Nephron (organoid): ENCODE results near the gene MAP2K2.
"Not testable (repeated sequence)": the region's sequence is repeated elsewhere in the genome, so short reads cannot be mapped to it uniquely, and the experiment has no call there.

ENCODE experiments used
- H3K27ac Mint-ChIP-seq, 3 experiments: 2 replicates each; pipeline ENCODE4 v1.8.0; 2020; ENCODE audit warnings: mixed read lengths in 3 of 3, mild to moderate bottlenecking in 2 of 3, moderate library complexity in 1 of 3
- H3K27me3 Mint-ChIP-seq: 2 replicates; pipeline ENCODE4 v1.8.0; 2021; ENCODE audit warnings: low read depth, mild to moderate bottlenecking, moderate library complexity, mixed read lengths
- H3K36me3 Mint-ChIP-seq: 2 replicates; pipeline ENCODE4 v1.8.0; 2020; ENCODE audit warnings: low read depth, mixed read lengths
- H3K4me1 Mint-ChIP-seq: 2 replicates; pipeline ENCODE4 v1.8.0; 2020; ENCODE audit warnings: mixed read lengths
- H3K4me3 Mint-ChIP-seq, 3 experiments: 2 replicates each; pipeline ENCODE4 v1.8.0; 2020; ENCODE audit warnings: mild to moderate bottlenecking in 3 of 3, mixed read lengths in 3 of 3, moderate library complexity in 2 of 3
- H3K9me3 Mint-ChIP-seq: 2 replicates; pipeline ENCODE4 v1.8.0; 2020; ENCODE audit warnings: mixed read lengths
- CTCF ChIP-seq, 3 experiments: fragments of 200-600 bp; sonication (generic); IDR thresholded peaks; one replicate each; pipeline ENCODE4 v1.5.0; 2021; ENCODE audit warnings: antibody characterized with exemption in 3 of 3; ENCODE audit not compliant: unreplicated experiment in 3 of 3

MAP2K2 gene

GRCh38 chr19:4134351-4134750 is 10.4 kb upstream of the MAP2K2 start:
- no peaks in the 10 kb centered on the region for H3K9me3 Mint-ChIP-seq
- H3K27ac Mint-ChIP-seq: no peak overlapping the region
- H3K27me3 Mint-ChIP-seq: peaks cover 1% of the 10 kb centered on the region
- H3K36me3 Mint-ChIP-seq: no peaks in the 10 kb centered on the region
- peaks cover 8% of the 10 kb centered on the region for H3K4me1 Mint-ChIP-seq
- no peak overlapping the region for H3K4me3 Mint-ChIP-seq
- no peak for TF ChIP-seq CTCF (IDR thresholded peaks at IDR 0.05; ENCODE audit: unreplicated experiment in 3 of 3)

- H3K27me3 Mint-ChIP-seq: no peaks in the 10 kb centered on the region
- H3K27ac Mint-ChIP-seq: no peak overlapping the region
- no peak for TF ChIP-seq CTCF (IDR thresholded peaks at IDR 0.05; ENCODE audit: unreplicated experiment in 3 of 3)
- no peak overlapping the region for H3K4me3 Mint-ChIP-seq
- no peaks in the 10 kb centered on the region for H3K9me3 Mint-ChIP-seq
- H3K36me3 Mint-ChIP-seq: no peaks in the 10 kb centered on the region
- peaks cover 8% of the 10 kb centered on the region for H3K4me1 Mint-ChIP-seq
Measured at GRCh38 chr19:4130744-4131438, 7.0 kb upstream of the MAP2K2 start.

GRCh38 chr19:4129050-4129449 is 5.1 kb upstream of the MAP2K2 start:
- not testable (repeated sequence) for H3K9me3 Mint-ChIP-seq, H3K4me3 Mint-ChIP-seq, H3K27me3 Mint-ChIP-seq, H3K36me3 Mint-ChIP-seq, H3K27ac Mint-ChIP-seq, H3K4me1 Mint-ChIP-seq

GRCh38 chr19:4127322-4127721 is 3.4 kb upstream of the MAP2K2 start:
- not testable (repeated sequence) for H3K36me3 Mint-ChIP-seq, H3K27ac Mint-ChIP-seq, H3K9me3 Mint-ChIP-seq, H3K27me3 Mint-ChIP-seq
- peak overlapping the region; percentile 32 to 73 (median 46) for H3K4me3 Mint-ChIP-seq
- peaks cover 18% of the 10 kb centered on the region for H3K4me1 Mint-ChIP-seq

GRCh38 chr19:4124638-4125037 is 716 bp upstream of the MAP2K2 start:
- H3K9me3 Mint-ChIP-seq: no peaks in the 10 kb centered on the region
- no peaks in the 10 kb centered on the region for H3K27me3 Mint-ChIP-seq
- H3K36me3 Mint-ChIP-seq: peaks cover 4% of the 10 kb centered on the region
- peak overlapping the region in 2 of 3 experiments; percentile 89 to 90 for H3K27ac Mint-ChIP-seq
- peaks cover 9% of the 10 kb centered on the region for H3K4me1 Mint-ChIP-seq
- TF ChIP-seq CTCF (IDR thresholded peaks at IDR 0.05; ENCODE audit: unreplicated experiment in 3 of 3): no peak
- peak overlapping the region; percentile 80 to 87 (median 85) for H3K4me3 Mint-ChIP-seq

- H3K9me3 Mint-ChIP-seq: no peaks in the 10 kb centered on the region
- H3K27me3 Mint-ChIP-seq: no peaks in the 10 kb centered on the region
- H3K27ac Mint-ChIP-seq: peak overlapping the region; percentile 72 to 93 (median 84)
Measured at GRCh38 chr19:4122480-4122879, 1.4 kb downstream of the MAP2K2 start.

More at GRCh38 chr19:4122480-4122879, 1.4 kb downstream of the MAP2K2 start:
- Mint-ChIP-seq H3K4me3 (peak overlapping the region; percentile 94 to 97 (median 96)), H3K36me3 (peaks cover 11% of the 10 kb centered on the region), H3K4me1 (peaks cover 9% of the 10 kb centered on the region)
- no peak for TF ChIP-seq CTCF (IDR thresholded peaks at IDR 0.05; ENCODE audit: unreplicated experiment in 3 of 3)
